Activated CD4-positive, alpha-beta T cell treated with anti-CD3 and anti-CD28 coated beads, Interleukin-2, amount 50 U/mL, for 48 hours (primary cell): ENCODE measurements around the gene EFHC2.
"Not testable (repeated sequence)": the region's sequence is repeated elsewhere in the genome, so short reads cannot be mapped to it uniquely, and the experiment has no call there.

Experiments
- DNase-seq, 2 experiments: peaks; one replicate each; pipeline ENCODE4 v3.0.0-alpha.2; 2020

EFHC2 gene

DNA sequence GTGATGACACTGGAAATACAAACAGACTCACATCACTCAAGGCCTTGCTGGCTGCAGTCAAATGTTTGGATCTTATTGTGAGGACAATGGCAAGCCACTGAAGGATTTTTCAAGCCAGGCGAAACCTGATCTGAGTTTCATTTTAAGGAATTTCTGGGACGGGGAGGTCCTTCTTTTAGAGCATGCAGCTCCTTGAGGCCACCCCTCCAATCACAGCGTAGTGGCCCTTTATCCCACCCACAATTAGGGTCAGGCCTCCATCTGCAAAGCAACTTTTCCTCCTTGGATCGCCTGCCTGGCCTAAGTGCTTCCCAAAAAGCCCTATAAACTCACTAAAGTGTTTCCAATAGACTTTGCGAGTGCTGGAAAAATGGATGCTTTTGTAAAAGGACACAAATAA, 115.5 kb downstream of the EFHC2 start:
- DNase-seq = no peak

DNA sequence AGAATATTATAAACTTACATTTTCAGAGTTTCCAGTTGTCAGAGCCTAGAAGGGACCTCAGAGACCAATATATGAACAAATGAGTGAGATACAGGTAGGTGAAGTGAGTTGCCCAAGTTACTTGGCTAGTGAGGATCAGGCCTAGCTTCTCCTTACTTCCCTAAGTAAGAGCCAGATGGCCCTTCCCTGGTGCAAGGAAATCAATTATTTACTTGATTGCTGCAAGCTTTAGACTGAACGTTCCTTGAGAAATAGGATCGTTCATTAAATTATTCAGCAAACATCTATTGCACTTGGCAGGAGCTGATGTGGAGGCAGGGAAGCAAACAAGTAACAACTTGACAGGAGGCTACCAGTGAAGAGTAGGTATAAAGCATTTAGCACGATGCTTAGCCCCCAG, 117.8 kb downstream of the EFHC2 start:
- no peak for DNase-seq

DNA sequence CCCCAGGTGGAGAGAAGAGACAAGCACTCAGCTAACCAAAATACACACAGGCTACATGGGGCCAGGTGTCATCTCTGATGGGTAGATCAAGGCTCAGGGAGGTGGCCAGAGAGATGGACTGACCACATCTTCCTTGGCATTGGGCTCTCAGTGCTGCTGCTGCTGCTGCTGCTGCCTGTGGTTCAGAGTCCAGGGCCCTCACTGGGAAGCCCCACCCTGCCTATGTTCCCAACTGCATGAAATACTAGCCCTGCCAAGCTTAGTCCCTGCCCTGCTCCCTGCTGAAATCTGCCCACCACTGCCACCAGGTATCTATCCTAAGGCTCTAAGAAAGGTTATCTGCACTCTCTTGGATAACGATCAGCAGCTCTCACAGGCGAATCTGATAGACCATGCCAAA, 118.7 kb downstream of the EFHC2 start:
- DNase-seq = no peak

DNA sequence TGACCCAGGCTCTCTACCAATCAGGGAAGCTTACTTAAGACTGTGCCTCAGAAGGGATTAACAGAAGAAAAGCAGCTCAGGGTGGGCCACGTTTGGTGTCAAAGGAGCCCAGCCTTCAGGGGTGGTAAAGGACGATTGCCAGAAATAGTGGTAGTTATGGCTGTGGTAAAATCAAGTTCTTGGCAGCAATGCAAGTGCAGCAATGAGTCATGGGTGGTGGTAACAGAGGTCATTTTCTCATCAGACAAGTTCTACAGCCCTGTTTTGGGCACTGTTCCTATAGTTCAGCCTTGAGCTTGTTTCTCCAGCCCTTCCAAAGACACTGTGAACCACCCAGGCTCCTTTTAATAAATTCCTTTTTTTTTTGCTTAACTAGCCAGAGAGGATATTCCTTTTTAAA, 120.3 kb downstream of the EFHC2 start:
- DNase-seq = no peak

DNA sequence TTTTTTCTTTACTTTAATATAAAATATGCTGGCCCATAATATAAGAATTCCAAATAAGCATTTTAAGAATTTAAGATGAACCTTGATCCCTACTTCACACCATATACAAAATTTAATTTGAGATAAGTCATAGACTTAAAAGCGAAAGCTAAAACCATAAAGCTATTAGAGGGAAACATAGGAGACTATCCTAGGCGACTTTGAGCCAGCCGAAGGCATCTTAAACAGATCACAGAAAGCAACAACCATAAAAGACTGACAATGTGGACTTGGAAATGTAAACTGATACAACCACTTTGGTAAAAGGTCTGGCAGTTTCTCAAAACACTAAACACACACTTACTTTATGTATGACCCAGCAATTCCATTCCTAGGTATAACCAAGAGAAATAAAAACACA, 125.0 kb downstream of the EFHC2 start:
- no peak for DNase-seq

DNA sequence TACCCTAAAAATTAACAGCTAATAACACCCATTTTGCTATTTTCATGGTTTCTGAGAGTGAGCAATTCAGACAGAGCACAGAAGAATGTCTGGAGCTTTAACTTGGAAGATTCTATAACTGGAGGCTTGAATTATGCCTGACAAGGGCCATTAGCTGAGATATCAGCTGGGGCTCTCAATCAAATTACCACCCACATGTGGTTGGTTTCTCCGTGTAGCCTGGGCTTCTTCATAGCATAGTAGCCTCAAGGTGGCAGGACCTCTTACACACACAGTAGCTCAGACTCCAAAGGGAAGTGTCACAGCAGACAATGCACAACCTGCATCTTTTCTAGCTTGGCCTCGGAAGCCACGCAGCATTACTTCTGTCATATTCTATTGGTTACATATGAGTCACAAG, 127.3 kb downstream of the EFHC2 start:
- no peak for DNase-seq

DNA sequence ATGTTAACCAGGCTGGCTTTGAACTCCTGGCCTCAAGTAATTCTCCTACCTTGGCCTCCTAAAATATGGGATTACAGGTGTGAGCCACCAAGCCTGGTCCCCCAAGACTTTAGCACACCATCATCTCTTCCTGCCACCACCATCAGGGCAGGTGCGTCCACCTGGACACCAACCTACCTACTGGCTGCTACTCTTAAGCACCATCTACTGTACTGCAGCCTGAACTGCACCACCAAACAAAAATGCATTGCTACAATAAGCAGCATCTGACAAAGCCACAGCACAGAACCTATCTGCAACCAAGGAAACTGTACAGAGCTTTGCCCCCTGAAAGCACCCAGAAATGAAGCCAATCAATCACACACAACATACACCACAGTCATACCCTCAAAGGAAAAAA, 139.7 kb downstream of the EFHC2 start:
- DNase-seq = no peak

DNA sequence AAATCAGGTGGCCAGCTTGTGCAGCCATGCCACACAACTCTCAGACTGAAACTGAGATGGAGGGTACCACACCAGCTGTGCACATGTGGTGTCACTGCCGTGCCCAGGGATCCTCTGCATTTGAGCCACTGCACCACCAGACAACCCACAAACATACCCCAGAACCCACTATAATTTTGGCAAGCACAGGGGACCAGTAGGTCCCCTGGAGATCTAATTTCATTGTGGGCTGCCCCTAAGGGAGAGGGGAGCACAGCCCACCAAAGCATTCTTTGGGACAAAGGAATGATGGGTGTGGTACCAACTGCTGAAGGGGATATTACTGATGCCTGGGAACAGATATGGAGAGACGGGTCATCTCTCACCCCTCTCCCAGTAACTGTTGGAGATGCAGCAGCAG, 140.9 kb downstream of the EFHC2 start:
- DNase-seq = no peak

DNA sequence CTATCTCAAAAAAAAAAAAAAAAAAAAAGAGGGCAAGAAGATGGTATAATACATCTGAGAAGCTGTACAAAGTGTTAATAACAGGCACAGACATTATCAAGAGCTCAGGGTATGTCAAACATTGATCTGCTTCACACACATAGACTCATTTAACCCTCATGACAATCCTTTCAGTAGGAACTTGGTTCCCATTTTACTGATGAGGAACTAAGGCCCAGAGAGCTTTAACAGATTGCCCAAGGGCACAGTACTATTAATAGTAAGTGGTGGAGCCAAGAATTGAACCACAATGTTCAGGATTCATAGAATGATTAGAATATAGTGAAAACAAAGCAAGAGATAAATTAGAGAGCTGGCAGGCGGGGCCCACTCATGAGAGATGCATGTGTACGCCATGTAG, 154.4 kb downstream of the EFHC2 start:
- DNase-seq = no peak

DNA sequence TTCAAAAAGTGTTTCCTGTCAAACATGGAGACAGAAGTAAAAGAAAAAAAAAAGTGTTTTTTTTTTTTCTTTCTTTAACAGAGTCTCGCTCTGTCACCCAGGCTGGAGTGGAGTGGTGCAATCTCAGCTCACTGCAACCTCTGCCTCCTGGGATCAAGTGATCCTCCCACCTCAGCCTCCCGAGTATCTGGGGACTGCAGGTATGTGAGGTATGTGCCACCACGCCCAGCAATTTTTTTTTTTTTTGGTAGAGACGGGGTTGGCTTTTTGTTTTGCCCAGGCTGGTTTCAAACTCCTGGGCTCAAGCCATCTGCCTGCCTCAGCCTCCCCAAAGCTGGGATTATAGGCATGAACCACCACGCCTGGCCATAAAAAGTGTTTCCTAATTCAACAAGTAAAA, 155.6 kb downstream of the EFHC2 start:
- DNase-seq = not testable (repeated sequence)

DNA sequence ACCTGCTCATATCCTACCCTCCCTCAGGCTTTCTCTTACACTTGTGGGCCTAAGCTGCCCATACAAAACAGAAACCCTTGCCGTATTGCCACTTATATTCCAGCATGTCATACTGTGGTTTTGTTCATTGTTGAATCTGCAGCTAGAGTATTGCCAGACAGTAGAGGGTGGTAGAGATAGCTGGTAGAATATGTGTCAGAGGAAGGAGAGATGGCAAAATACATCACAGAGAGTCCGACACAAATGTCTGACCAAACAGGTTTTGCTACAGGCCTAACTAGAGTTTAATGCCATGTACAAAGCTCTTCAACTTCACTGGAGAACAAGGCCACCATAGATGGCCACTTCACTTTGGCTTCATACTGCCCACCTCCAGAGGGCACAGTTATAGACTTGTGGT, 160.1 kb downstream of the EFHC2 start:
- no peak for DNase-seq

DNA sequence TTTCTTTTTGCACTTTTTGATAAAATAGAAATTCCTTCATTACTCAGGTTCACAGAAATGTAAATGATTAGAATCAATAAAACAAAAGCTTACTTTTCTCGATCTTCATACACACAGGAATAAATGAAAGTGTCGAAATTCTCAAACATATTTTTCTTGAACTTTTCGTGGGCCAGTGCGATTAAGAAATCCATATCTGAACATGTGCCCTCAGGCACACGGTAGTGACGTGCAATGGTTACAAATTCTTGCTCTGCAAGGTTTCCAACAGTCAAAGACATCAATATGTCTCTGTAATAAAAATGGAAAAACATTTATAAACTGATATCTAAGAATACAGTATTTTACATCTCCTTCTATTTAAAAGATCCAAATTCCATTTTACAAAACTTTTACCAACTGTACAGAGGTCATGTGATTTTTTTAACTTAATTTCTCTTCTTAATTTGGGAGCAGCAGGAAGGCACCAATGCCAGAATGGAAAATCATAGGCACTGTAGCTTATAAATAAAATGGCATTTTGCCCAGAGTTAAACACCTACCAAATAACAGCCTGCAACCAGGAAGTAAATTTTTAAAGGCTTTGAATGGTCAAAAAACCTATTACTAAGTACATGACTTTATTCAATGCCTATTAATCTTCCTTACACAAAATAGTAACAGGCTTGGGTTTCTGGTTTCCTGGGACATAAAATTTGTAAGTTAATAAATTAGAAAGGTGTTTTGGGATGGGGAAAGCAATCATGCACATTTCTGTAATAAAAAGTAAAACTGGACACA, 165.0 kb downstream of the EFHC2 start:
- DNase-seq = no peak

DNA sequence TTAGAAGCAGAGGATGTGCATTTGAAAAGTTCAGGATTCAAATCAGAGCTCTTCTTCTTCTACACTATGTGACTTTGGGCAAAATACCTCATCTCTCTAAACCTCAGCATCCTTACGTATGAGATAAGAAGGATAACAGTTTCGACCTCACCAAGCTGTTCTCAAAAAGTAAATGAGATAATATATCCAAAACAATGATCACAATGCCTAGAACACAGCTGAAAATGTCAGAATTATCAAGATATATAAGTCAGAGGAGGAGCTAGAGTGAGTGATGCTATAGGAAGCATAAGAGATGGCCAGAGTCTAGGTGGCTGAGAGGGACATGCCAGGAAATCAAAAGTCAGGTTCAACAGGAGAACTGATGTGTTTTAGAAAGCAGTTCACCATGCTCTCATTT, 168.0 kb downstream of the EFHC2 start:
- DNase-seq = no peak

DNA sequence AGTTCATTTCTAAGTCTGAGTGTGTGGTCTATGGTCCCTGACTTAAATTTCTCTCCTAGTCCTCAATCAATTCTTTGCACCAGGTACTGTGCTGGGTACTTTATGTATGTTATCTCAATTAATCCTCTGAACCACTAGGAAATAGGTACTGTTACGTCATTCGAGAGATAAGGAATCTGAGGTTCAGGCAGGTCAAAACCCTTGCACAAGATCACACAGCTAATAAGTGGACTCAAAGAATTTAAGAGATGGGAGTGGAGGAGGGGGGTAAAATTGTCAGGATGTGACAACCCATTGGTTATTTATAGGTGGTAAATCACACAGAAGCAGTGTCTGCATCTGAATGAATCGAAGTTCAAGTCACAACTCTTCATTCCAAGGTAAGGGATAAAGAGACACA, 169.4 kb downstream of the EFHC2 start:
- DNase-seq = no peak

DNA sequence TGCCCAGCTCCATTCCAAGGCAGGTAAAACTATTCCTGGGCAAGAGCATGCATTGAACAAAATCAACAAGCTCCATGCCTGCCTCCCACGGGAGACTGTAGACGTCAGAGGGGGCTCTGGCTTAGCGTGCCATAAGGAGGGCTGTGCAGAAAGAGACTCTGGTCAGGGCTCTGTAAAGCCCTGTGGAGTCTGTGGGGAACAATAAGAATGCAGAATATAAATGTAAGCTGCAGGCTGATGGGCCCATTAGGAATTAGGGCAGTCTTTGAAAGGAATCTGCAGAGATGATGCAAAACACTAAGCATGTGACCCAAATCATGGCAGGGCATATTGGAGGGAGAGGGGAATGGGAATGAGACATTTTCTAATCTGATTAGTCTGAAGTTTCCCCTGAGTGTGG, 170.3 kb downstream of the EFHC2 start:
- no peak for DNase-seq

DNA sequence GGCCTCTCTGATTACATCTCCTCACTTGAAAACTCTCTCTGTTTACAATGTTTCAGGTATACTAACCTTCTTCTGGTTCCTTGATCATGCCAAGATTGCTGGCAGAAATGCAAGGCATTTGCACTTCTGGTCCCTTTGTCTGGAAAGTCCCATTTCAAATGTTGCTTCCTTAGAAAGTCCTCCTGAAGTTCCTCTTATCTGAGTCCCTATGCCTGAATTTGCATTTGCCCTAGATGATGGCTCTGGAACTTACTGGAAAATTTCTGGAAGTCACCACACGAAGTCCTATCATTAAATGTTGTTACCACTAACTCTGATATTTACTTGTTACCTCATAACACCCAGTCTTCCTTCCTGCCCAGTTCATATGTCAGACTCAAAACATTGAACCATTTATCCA, 176.4 kb downstream of the EFHC2 start:
- no peak for DNase-seq

DNA sequence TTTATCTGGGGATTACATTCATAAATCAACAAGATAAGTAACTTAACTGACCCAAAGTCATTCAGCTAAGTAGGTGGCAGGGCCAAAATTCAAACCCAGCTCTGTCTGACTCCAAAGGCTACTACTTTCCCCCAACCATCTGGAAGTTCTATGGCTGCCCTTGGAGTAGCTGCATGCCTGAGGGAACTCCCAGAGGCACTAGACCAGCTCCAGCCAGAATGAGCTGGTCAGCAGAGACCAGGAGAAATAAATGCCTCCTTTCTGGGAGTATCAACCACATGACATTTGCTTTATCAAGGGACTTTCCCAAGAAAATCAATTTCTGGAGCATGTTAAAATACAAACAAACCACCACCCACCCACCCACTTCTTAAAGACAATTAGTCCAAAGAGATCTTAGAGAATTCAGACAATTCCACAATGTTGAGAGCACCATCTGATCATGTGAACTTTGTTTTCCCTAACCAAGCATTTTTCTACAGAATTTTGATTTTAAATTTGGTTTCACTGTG, 180.5 kb downstream of the EFHC2 start:
- no peak for DNase-seq

DNA sequence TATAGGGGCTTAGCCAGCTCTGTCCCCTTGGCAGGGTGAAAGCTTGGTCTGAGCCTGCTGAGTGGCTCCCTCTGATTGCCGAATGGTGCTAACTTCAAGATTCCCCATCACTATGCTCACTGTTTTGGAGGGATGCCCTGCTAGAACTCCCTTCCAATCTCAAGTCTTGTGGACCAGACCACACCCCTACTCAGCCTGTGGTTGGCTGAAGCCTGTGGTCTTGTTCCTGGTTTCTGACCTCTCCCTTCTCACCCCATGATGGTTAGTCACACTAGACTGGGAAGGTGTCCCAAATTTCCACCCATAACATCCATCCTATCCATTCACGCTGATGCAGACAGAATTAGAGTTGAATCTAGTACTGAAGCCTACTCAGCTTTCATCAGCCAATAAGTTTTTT, 185.6 kb downstream of the EFHC2 start:
- no peak for DNase-seq

DNA sequence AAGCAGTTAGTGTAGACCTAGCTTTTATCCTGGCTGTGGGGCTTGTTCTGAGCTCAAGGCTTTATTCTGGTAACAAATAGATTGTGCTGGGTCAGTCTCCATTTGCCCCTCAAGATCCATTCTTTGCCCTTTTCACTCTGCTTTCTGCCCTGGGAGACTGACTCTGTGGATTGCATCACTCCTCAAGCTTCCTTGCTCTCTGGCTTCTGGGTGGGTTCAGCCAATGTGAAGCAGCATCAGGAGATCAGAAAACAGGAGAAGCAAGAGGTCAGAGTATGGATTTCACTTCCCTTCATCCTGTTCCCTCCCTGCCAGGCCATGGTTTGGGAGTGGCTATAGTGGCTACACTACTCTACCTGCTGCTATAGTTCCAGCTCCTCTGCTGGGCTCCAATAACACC, 186.2 kb downstream of the EFHC2 start:
- no peak for DNase-seq

DNA sequence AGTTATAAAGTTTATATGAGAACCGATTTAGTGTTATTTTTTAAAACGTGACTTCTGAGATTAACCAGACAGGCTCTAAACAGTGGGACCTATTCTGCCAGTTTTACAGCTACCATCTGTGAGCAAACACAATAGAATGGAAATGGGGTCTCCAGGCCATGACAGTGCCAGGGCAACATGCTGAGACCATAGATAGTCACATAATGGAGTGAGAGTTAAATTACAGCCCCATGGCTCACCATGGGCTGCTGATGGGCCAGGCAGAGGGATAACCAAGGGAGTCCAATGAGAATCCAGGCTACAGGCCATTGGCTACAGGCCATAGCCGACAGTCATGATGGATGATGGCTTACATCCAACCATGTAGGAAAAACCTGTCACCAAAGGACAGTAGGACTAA, 186.7 kb downstream of the EFHC2 start:
- no peak for DNase-seq

DNA sequence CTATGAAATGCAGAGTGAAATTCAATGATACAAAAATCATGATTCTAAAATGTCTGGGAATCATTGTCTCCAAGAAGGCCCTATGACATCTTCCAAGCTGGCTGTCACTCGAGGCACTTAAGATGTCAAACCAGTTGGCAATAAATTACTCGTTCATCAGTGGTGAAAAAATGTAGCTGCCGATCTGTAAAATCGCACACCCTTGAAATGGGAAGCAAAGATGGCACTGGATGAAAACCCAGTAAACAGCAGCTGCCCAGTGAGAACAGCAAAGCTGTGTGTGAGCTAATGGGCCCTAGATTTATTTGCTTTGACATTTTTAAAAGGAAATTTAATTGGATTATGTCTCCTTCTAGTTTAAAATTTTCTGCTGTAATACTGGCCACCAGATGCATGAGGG, 188.3 kb downstream of the EFHC2 start:
- no peak for DNase-seq

DNA sequence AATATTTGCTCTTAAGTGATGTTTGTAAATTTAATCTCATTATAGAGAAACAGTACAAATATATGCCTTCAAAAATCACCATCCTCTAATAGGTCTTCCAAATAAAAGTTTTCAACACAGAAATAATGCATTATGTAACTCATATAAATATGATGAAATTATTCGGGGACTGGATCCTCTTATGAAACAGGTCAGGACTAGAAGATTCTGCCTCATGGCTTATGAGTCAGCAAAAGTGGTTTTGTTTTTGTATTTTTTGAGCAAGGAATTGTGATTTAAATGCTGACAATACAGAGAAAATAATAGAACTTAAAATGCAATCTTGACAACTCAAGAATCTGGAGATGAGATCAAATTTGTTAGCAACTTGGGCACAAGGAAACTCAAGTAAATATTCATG, 190.6 kb downstream of the EFHC2 start:
- DNase-seq = no peak

DNA sequence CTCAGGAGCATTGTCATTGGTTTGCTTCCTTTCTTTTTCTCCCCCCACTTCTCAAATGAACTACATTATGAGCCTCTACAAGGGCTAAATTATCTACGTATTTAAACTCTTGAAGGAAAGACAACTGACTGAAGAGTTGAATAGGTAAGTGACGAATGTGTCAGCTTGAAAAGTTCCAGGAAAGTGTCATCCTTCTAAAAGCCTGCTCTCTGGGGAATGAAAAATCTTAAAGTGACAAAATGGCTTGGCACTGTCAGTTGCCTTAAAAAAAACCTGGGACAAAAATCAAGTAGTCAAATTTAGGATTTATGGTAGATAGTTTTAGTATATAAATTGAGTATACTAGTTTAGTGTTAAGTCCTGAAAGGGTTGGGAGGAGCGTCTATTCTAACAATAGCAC, 196.3 kb downstream of the EFHC2 start:
- no peak for DNase-seq

DNA sequence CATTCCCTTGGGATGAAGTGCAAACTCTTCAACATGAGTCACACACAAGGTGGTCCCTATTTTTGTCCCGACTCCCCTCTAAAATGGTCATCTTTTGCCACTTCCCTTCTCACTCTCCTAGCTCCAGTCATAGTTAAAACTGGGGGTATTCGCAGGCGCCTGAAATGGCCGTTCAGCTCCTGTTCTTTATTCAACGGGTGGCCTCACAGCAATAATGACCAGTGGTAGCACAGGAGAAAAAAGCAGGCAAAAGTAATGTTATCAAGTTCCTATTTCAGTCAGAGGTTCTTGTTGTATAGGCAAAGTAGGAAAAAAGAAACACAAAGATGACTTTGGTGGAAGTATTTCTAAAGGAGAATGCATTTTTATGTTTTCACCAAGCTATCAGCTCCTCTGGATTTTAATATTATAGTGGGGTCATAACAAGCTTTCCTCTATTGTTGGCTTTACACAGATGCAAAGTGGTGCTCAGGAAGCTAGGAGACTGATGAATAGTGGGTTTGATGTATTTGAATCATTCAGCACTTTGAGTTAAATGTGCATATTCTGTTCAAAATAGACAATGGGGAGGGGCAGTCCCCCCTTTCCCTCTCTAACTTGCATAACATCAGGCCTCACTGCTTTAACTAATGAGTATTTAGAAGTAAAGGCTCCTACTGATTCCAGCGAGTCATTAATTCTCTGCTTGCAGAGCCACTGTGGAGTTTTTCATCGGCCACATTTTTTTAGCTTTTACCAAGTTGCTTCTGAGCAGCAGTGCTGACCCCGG, 199.1 kb downstream of the EFHC2 start:
- no peak for DNase-seq
